K562 (cell line): ENCODE results near the gene CEBPB. TPM values are rescaled to one million over a fixed set of nuclear protein-coding genes. Genes with fewer than 3 reads are reported as not detected.
A peak's percentile ranks its signal among the peaks of the same experiment; 100 is the strongest.

ENCODE experiments used
- ILF3 ChIP-seq: fragments of 450-650 bp; IDR thresholded peaks from 2 replicates; pipeline ENCODE4 v1.6.1; 2018; ENCODE audit warnings: antibody characterized with exemption, mild to moderate bottlenecking, moderate library complexity, borderline replicate concordance
- MBD2 ChIP-seq: sonication (generic); IDR thresholded peaks from 2 replicates; pipeline ENCODE4 v1.6.1; 2016; ENCODE audit warnings: low read depth, borderline replicate concordance
- PRMT5 ChIP-seq: sonication (generic); formaldehyde crosslinking; IDR thresholded peaks from 2 replicates; pipeline ENCODE4 v1.5.0; 2020; ENCODE audit warnings: missing genetic modification reagents
- TBP ChIP-seq: optimal IDR thresholded peaks from 2 replicates; pipeline ENCODE3; 2011; ENCODE audit warnings: low read depth, low read length, improper control_type of control experiment
- TCFL5 ChIP-seq: fragments of 250-450 bp; sonication (Bioruptor Pico); conservative IDR thresholded peaks from 2 replicates; pipeline ENCODE4 v1.6.1; 2021; ENCODE audit warnings: mild to moderate bottlenecking, moderate library complexity, matching md5 sums
- ZBTB17 ChIP-seq: fragments of 450-650 bp; formaldehyde crosslinking; IDR thresholded peaks from 2 replicates; pipeline ENCODE4 v1.4.0; 2020; ENCODE audit warnings: mild to moderate bottlenecking
- ZNF143 ChIP-seq: sonication (generic); formaldehyde crosslinking; IDR thresholded peaks from 2 replicates; pipeline ENCODE4 v1.9.0; 2022; ENCODE audit warnings: mild to moderate bottlenecking, missing genetic modification reagents
- polyA plus RNA-seq, 8 experiments: library from polyadenylated mRNA; depleted of rRNA in 4 of 8; stranded (reverse) in 5 of 8; unstranded in 3 of 8; fragments of >200 nt; fragmentation: Nextera tagmentation in 2 of 8; fragmentation: Illumina TruSeq in 1 of 8; extraction: Ambion mirVana in 2 of 8; extraction: Trizol in 1 of 8; gene quantifications; 2 replicates each; pipeline versions ENCODE4 v1.2.1 to v1.2.3, GENCODE V29; 2011 to 2014; ENCODE audit warnings: inconsistent platforms in 1 of 8, missing spikeins in 1 of 8
- total RNA-seq, 7 experiments: library from RNA; depleted of rRNA in 6 of 7; stranded (reverse); fragments of >200 nt in 6 of 7; fragmentation: Illumina TruSeq in 2 of 7; extraction: Trizol in 2 of 7; gene quantifications; 2 replicates each; pipeline versions ENCODE4 v1.2.1 to v1.2.3, GENCODE V29; 2011 to 2021; ENCODE audit warnings: low replicate concordance in 1 of 7
- TF ChIP-seq, protein P1 (sequence below): fragments of 250-450 bp; sonication (Bioruptor Pico); IDR thresholded peaks from 2 replicates; pipeline ENCODE4 v1.4.0; 2020
- TF ChIP-seq, protein P2 (sequence below): fragments of 450-650 bp; IDR thresholded peaks from 2 replicates; pipeline ENCODE4 v1.6.1; 2016; ENCODE audit warnings: mild to moderate bottlenecking, moderate library complexity

CEBPB gene
- total and polyA plus RNA-seq, 9 of the 15 experiments (the other 6 are each of a cell fraction or from before 2014, with no cell fraction given) = 1.2 to 72.6 (median 7.8) TPM

DNA sequence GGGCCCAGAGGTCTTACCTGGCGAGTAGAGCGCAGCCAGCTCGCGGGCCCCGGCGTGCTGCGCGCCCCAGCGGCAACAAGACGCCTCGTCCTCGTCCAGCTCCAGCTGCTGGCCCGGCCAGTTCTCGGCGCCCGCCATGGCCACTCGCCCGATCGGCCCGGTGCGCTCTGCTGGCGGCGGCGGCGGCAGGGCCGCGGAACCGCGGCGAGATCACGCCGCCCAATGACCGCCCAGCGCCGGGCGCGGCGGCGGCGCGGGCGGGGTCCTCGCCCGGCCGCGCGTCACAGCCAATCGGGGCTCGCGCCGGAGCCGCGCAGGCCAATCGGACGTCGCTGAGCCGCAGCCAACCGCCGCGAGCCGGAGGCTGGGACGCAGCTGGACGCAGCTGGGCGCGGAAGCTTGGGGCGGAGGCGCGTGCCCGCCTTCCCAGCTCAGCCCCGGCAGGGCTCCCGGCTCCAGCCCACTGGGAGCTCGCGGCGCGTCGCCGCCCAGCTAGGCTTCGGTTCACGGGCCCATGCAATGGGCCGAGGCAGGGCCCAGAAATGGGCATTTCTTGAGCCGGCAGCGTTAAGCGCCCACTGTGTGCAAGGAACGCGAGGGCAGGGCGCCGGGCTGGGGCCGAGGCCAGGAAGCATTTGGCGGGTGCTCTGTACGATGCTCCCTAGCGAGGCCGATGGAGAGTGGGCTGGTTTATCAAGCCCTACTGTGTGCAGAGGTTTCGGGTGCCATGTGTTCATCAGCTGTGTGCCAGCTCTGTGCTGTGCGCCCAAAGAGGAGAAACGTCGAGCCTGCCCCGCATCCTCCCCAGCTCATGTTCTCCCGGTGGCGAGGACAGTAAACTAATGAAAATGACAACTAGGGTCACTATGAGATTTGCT is 36.9 kb upstream of the CEBPB start, which contains the start of gene PEDS1 (continued):
- TF ChIP-seq, protein P1, sequence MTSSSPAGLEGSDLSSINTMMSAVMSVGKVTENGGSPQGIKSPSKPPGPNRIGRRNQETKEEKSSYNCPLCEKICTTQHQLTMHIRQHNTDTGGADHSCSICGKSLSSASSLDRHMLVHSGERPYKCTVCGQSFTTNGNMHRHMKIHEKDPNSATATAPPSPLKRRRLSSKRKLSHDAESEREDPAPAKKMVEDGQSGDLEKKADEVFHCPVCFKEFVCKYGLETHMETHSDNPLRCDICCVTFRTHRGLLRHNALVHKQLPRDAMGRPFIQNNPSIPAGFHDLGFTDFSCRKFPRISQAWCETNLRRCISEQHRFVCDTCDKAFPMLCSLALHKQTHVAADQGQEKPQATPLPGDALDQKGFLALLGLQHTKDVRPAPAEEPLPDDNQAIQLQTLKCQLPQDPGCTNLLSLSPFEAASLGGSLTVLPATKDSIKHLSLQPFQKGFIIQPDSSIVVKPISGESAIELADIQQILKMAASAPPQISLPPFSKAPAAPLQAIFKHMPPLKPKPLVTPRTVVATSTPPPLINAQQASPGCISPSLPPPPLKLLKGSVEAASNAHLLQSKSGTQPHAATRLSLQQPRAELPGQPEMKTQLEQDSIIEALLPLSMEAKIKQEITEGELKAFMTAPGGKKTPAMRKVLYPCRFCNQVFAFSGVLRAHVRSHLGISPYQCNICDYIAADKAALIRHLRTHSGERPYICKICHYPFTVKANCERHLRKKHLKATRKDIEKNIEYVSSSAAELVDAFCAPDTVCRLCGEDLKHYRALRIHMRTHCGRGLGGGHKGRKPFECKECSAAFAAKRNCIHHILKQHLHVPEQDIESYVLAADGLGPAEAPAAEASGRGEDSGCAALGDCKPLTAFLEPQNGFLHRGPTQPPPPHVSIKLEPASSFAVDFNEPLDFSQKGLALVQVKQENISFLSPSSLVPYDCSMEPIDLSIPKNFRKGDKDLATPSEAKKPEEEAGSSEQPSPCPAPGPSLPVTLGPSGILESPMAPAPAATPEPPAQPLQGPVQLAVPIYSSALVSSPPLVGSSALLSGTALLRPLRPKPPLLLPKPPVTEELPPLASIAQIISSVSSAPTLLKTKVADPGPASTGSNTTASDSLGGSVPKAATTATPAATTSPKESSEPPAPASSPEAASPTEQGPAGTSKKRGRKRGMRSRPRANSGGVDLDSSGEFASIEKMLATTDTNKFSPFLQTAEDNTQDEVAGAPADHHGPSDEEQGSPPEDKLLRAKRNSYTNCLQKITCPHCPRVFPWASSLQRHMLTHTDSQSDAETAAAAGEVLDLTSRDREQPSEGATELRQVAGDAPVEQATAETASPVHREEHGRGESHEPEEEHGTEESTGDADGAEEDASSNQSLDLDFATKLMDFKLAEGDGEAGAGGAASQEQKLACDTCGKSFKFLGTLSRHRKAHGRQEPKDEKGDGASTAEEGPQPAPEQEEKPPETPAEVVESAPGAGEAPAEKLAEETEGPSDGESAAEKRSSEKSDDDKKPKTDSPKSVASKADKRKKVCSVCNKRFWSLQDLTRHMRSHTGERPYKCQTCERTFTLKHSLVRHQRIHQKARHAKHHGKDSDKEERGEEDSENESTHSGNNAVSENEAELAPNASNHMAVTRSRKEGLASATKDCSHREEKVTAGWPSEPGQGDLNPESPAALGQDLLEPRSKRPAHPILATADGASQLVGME (CRISPR knock-in tag) = no peak
- TF ChIP-seq MBD2 = peak; percentile 32; the same call in 1 of the 2 replicates
- TF ChIP-seq ZBTB17 (CRISPR knock-in tag) = peak; percentile 54; the same call in 1 of the 2 replicates
- TF ChIP-seq, protein P2, sequence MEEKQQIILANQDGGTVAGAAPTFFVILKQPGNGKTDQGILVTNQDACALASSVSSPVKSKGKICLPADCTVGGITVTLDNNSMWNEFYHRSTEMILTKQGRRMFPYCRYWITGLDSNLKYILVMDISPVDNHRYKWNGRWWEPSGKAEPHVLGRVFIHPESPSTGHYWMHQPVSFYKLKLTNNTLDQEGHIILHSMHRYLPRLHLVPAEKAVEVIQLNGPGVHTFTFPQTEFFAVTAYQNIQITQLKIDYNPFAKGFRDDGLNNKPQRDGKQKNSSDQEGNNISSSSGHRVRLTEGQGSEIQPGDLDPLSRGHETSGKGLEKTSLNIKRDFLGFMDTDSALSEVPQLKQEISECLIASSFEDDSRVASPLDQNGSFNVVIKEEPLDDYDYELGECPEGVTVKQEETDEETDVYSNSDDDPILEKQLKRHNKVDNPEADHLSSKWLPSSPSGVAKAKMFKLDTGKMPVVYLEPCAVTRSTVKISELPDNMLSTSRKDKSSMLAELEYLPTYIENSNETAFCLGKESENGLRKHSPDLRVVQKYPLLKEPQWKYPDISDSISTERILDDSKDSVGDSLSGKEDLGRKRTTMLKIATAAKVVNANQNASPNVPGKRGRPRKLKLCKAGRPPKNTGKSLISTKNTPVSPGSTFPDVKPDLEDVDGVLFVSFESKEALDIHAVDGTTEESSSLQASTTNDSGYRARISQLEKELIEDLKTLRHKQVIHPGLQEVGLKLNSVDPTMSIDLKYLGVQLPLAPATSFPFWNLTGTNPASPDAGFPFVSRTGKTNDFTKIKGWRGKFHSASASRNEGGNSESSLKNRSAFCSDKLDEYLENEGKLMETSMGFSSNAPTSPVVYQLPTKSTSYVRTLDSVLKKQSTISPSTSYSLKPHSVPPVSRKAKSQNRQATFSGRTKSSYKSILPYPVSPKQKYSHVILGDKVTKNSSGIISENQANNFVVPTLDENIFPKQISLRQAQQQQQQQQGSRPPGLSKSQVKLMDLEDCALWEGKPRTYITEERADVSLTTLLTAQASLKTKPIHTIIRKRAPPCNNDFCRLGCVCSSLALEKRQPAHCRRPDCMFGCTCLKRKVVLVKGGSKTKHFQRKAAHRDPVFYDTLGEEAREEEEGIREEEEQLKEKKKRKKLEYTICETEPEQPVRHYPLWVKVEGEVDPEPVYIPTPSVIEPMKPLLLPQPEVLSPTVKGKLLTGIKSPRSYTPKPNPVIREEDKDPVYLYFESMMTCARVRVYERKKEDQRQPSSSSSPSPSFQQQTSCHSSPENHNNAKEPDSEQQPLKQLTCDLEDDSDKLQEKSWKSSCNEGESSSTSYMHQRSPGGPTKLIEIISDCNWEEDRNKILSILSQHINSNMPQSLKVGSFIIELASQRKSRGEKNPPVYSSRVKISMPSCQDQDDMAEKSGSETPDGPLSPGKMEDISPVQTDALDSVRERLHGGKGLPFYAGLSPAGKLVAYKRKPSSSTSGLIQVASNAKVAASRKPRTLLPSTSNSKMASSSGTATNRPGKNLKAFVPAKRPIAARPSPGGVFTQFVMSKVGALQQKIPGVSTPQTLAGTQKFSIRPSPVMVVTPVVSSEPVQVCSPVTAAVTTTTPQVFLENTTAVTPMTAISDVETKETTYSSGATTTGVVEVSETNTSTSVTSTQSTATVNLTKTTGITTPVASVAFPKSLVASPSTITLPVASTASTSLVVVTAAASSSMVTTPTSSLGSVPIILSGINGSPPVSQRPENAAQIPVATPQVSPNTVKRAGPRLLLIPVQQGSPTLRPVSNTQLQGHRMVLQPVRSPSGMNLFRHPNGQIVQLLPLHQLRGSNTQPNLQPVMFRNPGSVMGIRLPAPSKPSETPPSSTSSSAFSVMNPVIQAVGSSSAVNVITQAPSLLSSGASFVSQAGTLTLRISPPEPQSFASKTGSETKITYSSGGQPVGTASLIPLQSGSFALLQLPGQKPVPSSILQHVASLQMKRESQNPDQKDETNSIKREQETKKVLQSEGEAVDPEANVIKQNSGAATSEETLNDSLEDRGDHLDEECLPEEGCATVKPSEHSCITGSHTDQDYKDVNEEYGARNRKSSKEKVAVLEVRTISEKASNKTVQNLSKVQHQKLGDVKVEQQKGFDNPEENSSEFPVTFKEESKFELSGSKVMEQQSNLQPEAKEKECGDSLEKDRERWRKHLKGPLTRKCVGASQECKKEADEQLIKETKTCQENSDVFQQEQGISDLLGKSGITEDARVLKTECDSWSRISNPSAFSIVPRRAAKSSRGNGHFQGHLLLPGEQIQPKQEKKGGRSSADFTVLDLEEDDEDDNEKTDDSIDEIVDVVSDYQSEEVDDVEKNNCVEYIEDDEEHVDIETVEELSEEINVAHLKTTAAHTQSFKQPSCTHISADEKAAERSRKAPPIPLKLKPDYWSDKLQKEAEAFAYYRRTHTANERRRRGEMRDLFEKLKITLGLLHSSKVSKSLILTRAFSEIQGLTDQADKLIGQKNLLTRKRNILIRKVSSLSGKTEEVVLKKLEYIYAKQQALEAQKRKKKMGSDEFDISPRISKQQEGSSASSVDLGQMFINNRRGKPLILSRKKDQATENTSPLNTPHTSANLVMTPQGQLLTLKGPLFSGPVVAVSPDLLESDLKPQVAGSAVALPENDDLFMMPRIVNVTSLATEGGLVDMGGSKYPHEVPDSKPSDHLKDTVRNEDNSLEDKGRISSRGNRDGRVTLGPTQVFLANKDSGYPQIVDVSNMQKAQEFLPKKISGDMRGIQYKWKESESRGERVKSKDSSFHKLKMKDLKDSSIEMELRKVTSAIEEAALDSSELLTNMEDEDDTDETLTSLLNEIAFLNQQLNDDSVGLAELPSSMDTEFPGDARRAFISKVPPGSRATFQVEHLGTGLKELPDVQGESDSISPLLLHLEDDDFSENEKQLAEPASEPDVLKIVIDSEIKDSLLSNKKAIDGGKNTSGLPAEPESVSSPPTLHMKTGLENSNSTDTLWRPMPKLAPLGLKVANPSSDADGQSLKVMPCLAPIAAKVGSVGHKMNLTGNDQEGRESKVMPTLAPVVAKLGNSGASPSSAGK = peak; percentile 98
- no peak; the same call in 1 of the 2 replicates for TF ChIP-seq ILF3
- no peak for TF ChIP-seq PRMT5
- peak; percentile 68 for TF ChIP-seq TBP
- no peak for TF ChIP-seq ZNF143 (CRISPR knock-in tag)
- no peak for TF ChIP-seq TCFL5 (CRISPR knock-in tag)
